Testis (tissue), 3 donors: ENCODE measurements around the gene ATP5F1C. TPM values are rescaled to one million over a fixed set of nuclear protein-coding genes. Genes with fewer than 3 reads are reported as not detected.
"Not testable (repeated sequence)": the region's sequence is repeated elsewhere in the genome, so short reads cannot be mapped to it uniquely, and the experiment has no call there.

ENCODE experiments used
- DNase-seq: peaks from one replicate; pipeline ENCODE4 v3.0.0-alpha.2; 2019
- H3K27ac ChIP-seq, 2 donors: fragments of 200-600 bp; sonication (generic); one replicate each; pipeline ENCODE4 v1.5.1; 2019
- H3K27me3 ChIP-seq: fragments of 200-600 bp; sonication (generic); one replicate; pipeline ENCODE4 v1.5.1; 2019
- H3K36me3 ChIP-seq: fragments of 200-600 bp; sonication (generic); one replicate; pipeline ENCODE4 v1.5.1; 2017; ENCODE audit warnings: low read depth; ENCODE audit errors: missing control alignments
- H3K4me1 ChIP-seq: fragments of 200-600 bp; sonication (generic); one replicate; pipeline ENCODE4 v1.5.1; 2019
- H3K4me3 ChIP-seq, 2 donors: fragments of 200-600 bp; sonication (generic); one replicate each; pipeline ENCODE4 v1.5.1; 2017 to 2019
- H3K9me3 ChIP-seq: fragments of 200-600 bp; sonication (generic); one replicate; pipeline ENCODE4 v1.5.1; 2017
- POLR2A ChIP-seq: fragments of 450-650 bp; IDR thresholded peaks from one replicate; pipeline ENCODE4 v1.6.1; 2017; ENCODE audit warnings: antibody characterized with exemption, mild to moderate bottlenecking, moderate library complexity
- WGBS, 2 donors: methylation state at CpG; one replicate each; pipeline ENCODE4 v1.1.5; 2018; 5-methylcytosine and 5-hydroxymethylcytosine counted together
- intact Hi-C: fragments of 100-400 bp; cut with DNase I; formaldehyde crosslinking; loops from one replicate; pipeline ENCODE4 v1.15.1; 2023; ENCODE audit warnings: low total_unique reads
- polyA plus RNA-seq: library from polyadenylated mRNA; stranded (reverse); fragments of 350-450 nt; fragmentation: Illumina TruSeq; extraction: RNeasy Lipid Tissue Mini Kit (QIAGEN cat#74804); gene quantifications from one replicate; pipeline ENCODE4 v1.2.3, GENCODE V29; 2014; ENCODE audit warnings: low read depth, low replicate concordance; ENCODE audit not compliant: insufficient read depth
- total RNA-seq, 2 donors: library from RNA; depleted of rRNA; stranded (reverse); fragments of >200 nt; gene quantifications; one replicate each; pipeline ENCODE4 v1.2.3, GENCODE V29; 2016
- TF ChIP-seq, protein P1 (sequence below), 3 experiments: fragments of 450-650 bp in 2 of 3; fragments of 200-600 bp in 1 of 3; sonication (generic) in 1 of 3; IDR thresholded peaks; one replicate each; pipeline ENCODE4 v1.5.1; 2016 to 2019; ENCODE audit warnings: antibody characterized with exemption in 3 of 3, mild to moderate bottlenecking in 2 of 3, moderate library complexity in 1 of 3

Gene ATP5F1C
- total and polyA plus RNA-seq, 3 donors from 2014 or later: 186 to 272 (median 246) TPM

DNA sequence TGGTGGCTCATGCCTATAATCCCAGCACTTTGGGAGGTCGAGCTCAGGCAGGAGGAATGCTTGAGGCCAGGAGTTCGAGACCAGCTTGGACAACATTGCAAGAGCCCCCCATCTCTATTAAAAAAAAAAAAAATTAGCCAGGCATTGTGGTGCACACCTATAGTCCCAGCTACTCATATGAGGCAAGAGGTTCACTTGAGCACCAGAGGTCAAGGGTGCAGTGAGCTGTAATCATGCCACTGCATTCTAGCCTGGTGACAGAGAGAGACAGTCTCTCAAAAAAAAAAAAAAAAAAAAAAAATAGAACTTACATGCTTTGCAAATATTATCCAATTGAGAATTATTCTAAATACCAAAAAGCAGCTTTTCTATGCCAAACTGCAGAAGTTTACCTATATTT lies 11.2 kb upstream of the ATP5F1C start:
- no peaks in the 10 kb centered on the region for H3K9me3 ChIP-seq
- H3K36me3 ChIP-seq: no peaks in the 10 kb centered on the region
- WGBS, 2 donors: 79 to 100% methylated on average over 2 of the region's 2 CpGs
- H3K27me3 ChIP-seq: no peaks in the 10 kb centered on the region
- TF ChIP-seq POLR2A: no peak
- intact Hi-C loops: no loop called here
- no peaks in the 10 kb centered on the region for H3K4me1 ChIP-seq
- no peak overlapping the region for H3K4me3 ChIP-seq
- no peak for DNase-seq
- H3K27ac ChIP-seq: no peak overlapping the region

- H3K27me3 ChIP-seq, H3K9me3 ChIP-seq, DNase-seq, intact Hi-C loops, H3K36me3 ChIP-seq, H3K4me3 ChIP-seq, H3K27ac ChIP-seq: not testable (repeated sequence)
- 84 to 87% methylated on average over 6 of the region's 6 CpGs for WGBS, 2 donors
- H3K4me1 ChIP-seq: peaks cover 13% of the 10 kb centered on the region
Measured at GRCh38 chr10:7782194-7782593, 5.8 kb upstream of the ATP5F1C start.

- intact Hi-C loops: no loop called here
- 74 to 75% methylated on average over 3 of the region's 3 CpGs for WGBS, 2 donors
- H3K4me1 ChIP-seq: peaks cover 13% of the 10 kb centered on the region
Measured at GRCh38 chr10:7786430-7786829, 1.5 kb upstream of the ATP5F1C start.

GRCh38 chr10:7787150-7787856 lies 674 bp upstream of the ATP5F1C start:
- intact Hi-C loops: no loop called here
- Histone ChIP-seq H3K4me1 (peaks cover 12% of the 10 kb centered on the region), H3K36me3 (no peaks in the 10 kb centered on the region), H3K9me3 (no peaks in the 10 kb centered on the region), H3K27me3 (no peaks in the 10 kb centered on the region), H3K27ac (peak overlapping the region; percentile 79 to 83), H3K4me3 (peak overlapping the region; percentile 76 to 80)
- TF ChIP-seq POLR2A: no peak
- TF ChIP-seq, protein P1, sequence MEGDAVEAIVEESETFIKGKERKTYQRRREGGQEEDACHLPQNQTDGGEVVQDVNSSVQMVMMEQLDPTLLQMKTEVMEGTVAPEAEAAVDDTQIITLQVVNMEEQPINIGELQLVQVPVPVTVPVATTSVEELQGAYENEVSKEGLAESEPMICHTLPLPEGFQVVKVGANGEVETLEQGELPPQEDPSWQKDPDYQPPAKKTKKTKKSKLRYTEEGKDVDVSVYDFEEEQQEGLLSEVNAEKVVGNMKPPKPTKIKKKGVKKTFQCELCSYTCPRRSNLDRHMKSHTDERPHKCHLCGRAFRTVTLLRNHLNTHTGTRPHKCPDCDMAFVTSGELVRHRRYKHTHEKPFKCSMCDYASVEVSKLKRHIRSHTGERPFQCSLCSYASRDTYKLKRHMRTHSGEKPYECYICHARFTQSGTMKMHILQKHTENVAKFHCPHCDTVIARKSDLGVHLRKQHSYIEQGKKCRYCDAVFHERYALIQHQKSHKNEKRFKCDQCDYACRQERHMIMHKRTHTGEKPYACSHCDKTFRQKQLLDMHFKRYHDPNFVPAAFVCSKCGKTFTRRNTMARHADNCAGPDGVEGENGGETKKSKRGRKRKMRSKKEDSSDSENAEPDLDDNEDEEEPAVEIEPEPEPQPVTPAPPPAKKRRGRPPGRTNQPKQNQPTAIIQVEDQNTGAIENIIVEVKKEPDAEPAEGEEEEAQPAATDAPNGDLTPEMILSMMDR (IDR thresholded peaks at IDR 0.05): no peak
- 2 to 3% methylated on average over 17 to 25 of the region's 26 CpGs for WGBS, 2 donors
- DNase-seq: no peak

More at GRCh38 chr10:7786430-7786829, 1.5 kb upstream of the ATP5F1C start:
- H3K27me3 ChIP-seq: no peaks in the 10 kb centered on the region
- no peak overlapping the region for H3K4me3 ChIP-seq
- H3K36me3 ChIP-seq: no peaks in the 10 kb centered on the region
- no peak overlapping the region for H3K27ac ChIP-seq
- TF ChIP-seq, protein P1 (IDR thresholded peaks at IDR 0.05): no peak
- no peak for TF ChIP-seq POLR2A
- no peaks in the 10 kb centered on the region for H3K9me3 ChIP-seq
- no peak for DNase-seq

DNA sequence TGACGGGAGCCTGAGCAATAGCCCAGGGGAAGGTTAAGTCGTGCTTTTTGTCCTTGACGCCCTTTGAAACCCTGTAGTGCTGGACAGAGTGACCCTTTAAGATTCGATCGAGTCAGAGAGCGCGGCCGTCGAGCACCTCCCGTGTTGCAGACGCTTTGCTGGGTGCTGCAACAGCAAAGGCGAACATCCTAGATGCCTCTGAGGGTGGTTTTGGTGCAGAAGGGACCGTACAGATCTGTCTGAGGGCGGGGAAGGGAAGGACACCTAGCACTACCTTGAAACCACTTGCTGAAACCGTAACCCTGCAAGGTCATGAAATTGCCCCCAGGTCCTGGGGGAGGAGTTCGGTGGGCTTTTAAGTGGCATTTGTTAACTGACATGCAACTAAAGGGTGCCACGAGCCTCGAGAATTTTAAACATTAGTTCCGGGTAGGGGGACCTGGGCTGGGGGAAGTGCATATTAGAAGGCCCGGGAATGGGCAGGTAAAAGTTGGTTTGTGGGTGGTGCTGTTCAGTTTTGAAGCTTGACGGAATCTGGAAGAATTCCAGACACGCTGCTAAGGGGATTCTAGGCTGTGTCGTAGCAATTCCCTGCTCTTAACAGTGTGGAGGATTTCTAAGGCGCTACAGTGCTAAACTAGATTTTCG lies 786 bp downstream of the ATP5F1C start:
- intact Hi-C loops: no loop called here
- TF ChIP-seq POLR2A: no peak
- TF ChIP-seq, protein P1 (IDR thresholded peaks at IDR 0.05): no peak
- Histone ChIP-seq H3K27me3 (no peaks in the 10 kb centered on the region), H3K27ac (peak overlapping the region; percentile 79 to 83), H3K36me3 (no peaks in the 10 kb centered on the region), H3K4me3 (peak overlapping the region; percentile 76 to 80), H3K4me1 (peaks cover 21% of the 10 kb centered on the region), H3K9me3 (no peaks in the 10 kb centered on the region)
- DNase-seq: peak; percentile 46
- 2% methylated on average over 14 to 25 of the region's 25 CpGs for WGBS, 2 donors
